ENCODE data around the gene CCM2L.

DNA sequence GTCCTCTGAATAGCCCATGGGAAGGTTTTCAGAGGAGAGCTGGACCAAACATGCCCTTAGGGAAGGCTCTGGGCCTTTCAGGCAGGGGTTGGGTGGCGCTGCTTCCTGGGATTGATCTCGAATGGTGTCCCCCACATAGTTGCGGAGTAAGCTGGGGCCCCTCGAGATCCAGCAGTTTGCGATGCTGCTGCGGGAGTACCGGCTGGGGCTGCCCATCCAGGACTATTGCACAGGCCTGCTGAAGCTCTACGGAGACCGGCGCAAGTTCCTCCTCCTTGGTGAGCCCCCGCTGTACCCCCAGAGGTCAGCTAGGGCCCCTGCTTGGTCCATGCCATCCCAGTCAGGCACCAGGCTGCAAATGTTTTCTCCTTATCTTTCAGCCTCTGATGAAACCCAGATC is 19.3 kb downstream of the CCM2L start:
- TF ChIP-seq, protein P1, sequence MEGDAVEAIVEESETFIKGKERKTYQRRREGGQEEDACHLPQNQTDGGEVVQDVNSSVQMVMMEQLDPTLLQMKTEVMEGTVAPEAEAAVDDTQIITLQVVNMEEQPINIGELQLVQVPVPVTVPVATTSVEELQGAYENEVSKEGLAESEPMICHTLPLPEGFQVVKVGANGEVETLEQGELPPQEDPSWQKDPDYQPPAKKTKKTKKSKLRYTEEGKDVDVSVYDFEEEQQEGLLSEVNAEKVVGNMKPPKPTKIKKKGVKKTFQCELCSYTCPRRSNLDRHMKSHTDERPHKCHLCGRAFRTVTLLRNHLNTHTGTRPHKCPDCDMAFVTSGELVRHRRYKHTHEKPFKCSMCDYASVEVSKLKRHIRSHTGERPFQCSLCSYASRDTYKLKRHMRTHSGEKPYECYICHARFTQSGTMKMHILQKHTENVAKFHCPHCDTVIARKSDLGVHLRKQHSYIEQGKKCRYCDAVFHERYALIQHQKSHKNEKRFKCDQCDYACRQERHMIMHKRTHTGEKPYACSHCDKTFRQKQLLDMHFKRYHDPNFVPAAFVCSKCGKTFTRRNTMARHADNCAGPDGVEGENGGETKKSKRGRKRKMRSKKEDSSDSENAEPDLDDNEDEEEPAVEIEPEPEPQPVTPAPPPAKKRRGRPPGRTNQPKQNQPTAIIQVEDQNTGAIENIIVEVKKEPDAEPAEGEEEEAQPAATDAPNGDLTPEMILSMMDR (conservative IDR thresholded peaks at IDR 0.05; ENCODE audit: low read length), result no peak
- no peak for TF ChIP-seq EZH2phosphoT487 (IDR thresholded peaks at IDR 0.05; ENCODE audit: borderline replicate concordance, low read depth, low read length)

Measured in OCI-LY7 (cell line).